GM10248 (cell line): Measurements from ENCODE around the gene REPS1.
"Not testable (repeated sequence)": the region's sequence is repeated elsewhere in the genome, so short reads cannot be mapped to it uniquely, and the experiment has no call there.

ENCODE experiments used
- CTCF ChIA-PET: fragments of 300-600 bp; sonication (Branson Sonifier 250); formaldehyde crosslinking; extraction: SDS; loops from one replicate; lab custom pipeline; 2021; ENCODE audit warnings: antibody characterized with exemption; lab: Yijun Ruan, JAX
- POLR2A ChIA-PET: fragments of 350-650 bp; sonication (Branson Sonifier 250); formaldehyde crosslinking; extraction: SDS; loops from one replicate; lab custom pipeline; 2020; ENCODE audit warnings: antibody characterized with exemption; lab: Yijun Ruan, JAX
- DNase-seq: peaks from one replicate; pipeline ENCODE4 v3.0.0; 2012; ENCODE audit errors: extremely low spot score
- CTCF ChIP-seq: IDR thresholded peaks from 2 replicates; pipeline ENCODE4 v1.5.1; 2012; ENCODE audit warnings: mild to moderate bottlenecking, low read depth; ENCODE audit errors: extremely low read depth, missing control alignments, control extremely low read depth

The REPS1 gene

DNA sequence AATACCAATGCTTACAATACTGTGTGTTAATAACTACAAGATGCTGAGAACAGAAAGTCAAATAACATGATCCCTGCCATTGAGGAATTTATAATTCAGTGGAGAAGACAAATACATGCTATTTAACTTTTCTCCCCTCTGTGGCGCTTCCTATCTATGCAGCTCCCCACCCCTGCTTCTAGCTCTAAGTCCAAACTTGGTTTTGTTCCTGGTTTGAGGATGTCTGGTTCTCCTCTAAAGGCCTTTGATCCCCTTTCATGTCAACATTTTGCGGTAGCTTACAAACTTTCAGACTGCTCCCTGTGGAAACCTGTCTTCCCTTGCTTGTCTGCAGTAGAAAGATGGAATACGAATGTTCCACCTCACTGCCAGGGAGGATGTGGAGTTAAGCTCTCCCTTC, 18.4 kb upstream of the REPS1 start:
- no peak for DNase-seq
- CTCF ChIA-PET = interaction anchor here (2.3 kb wide), 1 partner anchor 10 kb away, joined by 8 read pairs; no protein-coding TSS in a partner anchor
- no peak for TF ChIP-seq CTCF
- POLR2A ChIA-PET = no interaction called here

DNA sequence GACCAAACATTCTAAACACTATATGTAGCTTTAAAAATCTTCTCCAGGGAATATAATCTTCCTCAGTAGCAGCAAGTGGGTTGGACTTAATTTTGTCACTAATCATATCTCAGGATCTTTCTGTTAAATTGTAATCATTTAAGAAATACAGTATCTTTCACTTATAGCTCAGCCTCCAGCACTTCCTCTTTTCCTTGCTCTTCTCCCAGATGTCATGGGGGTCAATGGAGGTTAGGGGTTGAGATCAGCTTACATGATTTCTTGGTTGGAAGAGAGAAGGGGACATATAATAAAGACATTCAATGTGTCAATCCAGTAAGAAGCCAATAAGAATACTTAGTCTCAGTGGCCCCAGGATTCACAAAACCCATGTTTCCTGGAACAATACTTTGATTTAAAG, 15.7 kb upstream of the REPS1 start:
- CTCF ChIA-PET = interaction anchor here (2.2 kb wide), 1 partner anchor 12 kb away, joined by 8 read pairs; no protein-coding TSS in a partner anchor
- DNase-seq = no peak
- POLR2A ChIA-PET = no interaction called here
- no peak for TF ChIP-seq CTCF

- CTCF ChIA-PET = interaction anchor here (2.8 kb wide), 1 partner anchor 11 kb away, joined by 18 read pairs; the partner anchor contains the start of gene REPS1
- no peak for DNase-seq
- POLR2A ChIA-PET = no interaction called here
- TF ChIP-seq CTCF = no peak
Measured at GRCh38 chr6:138999949-139000725, 12.1 kb upstream of the REPS1 start.

DNA sequence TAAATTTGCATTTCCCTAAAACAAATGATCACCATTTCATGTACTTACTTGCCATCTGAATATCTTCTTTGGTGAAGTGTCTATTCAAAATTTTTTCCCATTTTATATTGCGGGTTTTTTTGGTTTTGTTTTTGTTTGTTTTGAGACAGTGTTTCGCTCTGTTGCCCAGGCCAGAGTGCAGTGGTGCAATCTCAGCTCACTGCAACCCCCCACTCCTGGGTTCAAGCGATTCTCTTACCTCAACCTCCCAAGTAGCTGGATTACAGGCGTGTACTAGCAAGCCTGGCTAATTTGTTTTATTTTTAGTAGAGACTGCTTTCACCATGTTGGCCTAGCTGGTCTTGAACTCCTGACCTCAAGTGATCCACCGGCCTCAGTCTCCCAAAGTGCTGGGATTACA, 9.1 kb upstream of the REPS1 start:
- TF ChIP-seq CTCF = no peak
- no peak for DNase-seq
- ChIA-PET POLR2A (no interaction called here), CTCF (no interaction called here)

GRCh38 chr6:138996524-138996923, 8.5 kb upstream of the REPS1 start:
- TF ChIP-seq CTCF = no peak
- ChIA-PET CTCF (interaction anchor here (0.6 to 1.0 kb wide), 2 partner anchors 19 to 368 kb away, joined by 3 read pairs; no protein-coding TSS in a partner anchor), POLR2A (no interaction called here)
- DNase-seq = no peak

DNA sequence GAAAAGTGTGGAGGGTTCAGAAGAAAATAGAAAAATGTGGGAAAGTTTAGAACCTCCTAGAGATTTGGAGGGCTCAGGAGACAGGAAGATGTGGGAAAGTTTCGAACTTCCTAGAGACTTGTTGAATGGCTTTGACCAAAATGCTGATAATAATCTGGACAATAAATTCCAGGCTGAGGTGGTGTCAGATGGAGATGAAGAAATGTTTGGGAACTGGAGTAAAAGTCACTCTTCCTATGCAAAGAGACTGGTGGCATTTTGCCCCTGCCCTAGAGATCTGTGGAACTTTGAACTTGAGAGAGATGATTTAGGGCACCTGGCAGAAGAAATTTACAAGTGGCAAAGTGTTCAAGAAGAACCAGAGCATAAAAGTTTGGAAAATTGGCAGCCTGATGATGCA, 5.4 kb upstream of the REPS1 start:
- CTCF ChIA-PET, POLR2A ChIA-PET, DNase-seq: not testable (repeated sequence)

- POLR2A ChIA-PET, DNase-seq, CTCF ChIA-PET: not testable (repeated sequence)
Measured at GRCh38 chr6:138992965-138993364, 4.9 kb upstream of the REPS1 start.

DNA sequence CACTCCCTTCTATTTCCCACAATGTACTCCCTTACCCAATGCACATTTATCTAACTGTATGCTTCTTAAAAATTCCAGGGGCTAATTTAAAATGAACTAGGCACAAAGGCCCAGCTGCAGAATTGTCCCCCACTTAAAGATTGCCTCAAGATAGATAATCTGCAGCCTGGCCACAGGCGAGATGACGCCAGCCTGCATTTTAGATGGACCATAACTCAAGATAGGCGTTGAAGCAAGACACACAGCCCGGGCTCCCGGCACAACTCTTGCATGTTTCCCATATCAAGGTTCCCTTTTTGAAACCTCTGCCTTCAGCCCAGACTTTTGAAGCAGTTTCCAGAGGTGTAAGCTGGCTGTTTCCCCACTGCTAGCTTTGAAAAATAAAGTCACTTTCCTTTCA, 3.2 kb upstream of the REPS1 start:
- DNase-seq = no peak
- POLR2A ChIA-PET = no interaction called here
- CTCF ChIA-PET = interaction anchor here (4.1 to 9.3 kb wide), 3 partner anchors 17 to 174 kb away, joined by 18 to 96 read pairs (median 50); no protein-coding TSS in a partner anchor
- no peak for TF ChIP-seq CTCF
